ENCODE data around the gene PKN1. TPM values are rescaled to one million over a fixed set of nuclear protein-coding genes. Genes with fewer than 3 reads are reported as not detected.

PKN1 gene
- total and polyA plus RNA-seq, 12 donors, result 85.2 to 176 (median 126) TPM

- Histone ChIP-seq H3K36me3 (peaks cover 0 to 89% (median 71%) of the 10 kb centered on the region in 9 donors), H3K4me3 (no peak overlapping the region), H3K27ac (no peak overlapping the region), H3K4me1 (peaks cover 8 to 12% (median 10%) of the 10 kb centered on the region in 9 donors), H3K27me3 (peaks cover 0 to 8% (median 6%) of the 10 kb centered on the region in 7 donors), H3K9me3 (no peaks in the 10 kb centered on the region)
- 77 to 79% methylated on average over 9 of the region's 9 CpGs for WGBS, 2 donors
- intact Hi-C loops (cut with DNase I), result no loop called here
- no peak for ATAC-seq
- TF ChIP-seq CTCF (IDR thresholded peaks at IDR 0.05), result no peak
- no peak for DNase-seq
Measured at GRCh38 chr19:14467816-14468215, 34.7 kb downstream of the PKN1 start.

GRCh38 chr19:14470031-14470876 lies 37.1 kb downstream of the PKN1 start:
- no peak for DNase-seq
- intact Hi-C loops (cut with DNase I), result loop anchor here in 5 of 10 donors (5.0 to 10.0 kb wide), 4 partner anchors 33 to 335 kb away; partner anchors contain the start of genes ASF1B (in 1 of the 5) and PKN1 (in 1 of the 5)
- no peak for ATAC-seq
- no peak for TF ChIP-seq CTCF (IDR thresholded peaks at IDR 0.05)
- Histone ChIP-seq H3K9me3 (no peaks in the 10 kb centered on the region), H3K4me1 (peaks cover 11 to 32% (median 20%) of the 10 kb centered on the region in 9 donors), H3K27me3 (peaks cover 4 to 30% (median 26%) of the 10 kb centered on the region in 7 donors), H3K36me3 (peaks cover 0 to 65% (median 53%) of the 10 kb centered on the region in 9 donors), H3K27ac (no peak overlapping the region), H3K4me3 (no peak overlapping the region)
- WGBS, 2 donors, result 83 to 84% methylated on average over 32 of the region's 32 CpGs

GRCh38 chr19:14471436-14472187 lies 38.5 kb downstream of the PKN1 start:
- ATAC-seq (no peak), DNase-seq (no peak)
- Histone ChIP-seq H3K4me3 (peak overlapping the region in 3 of 10 donors; percentile 35 to 39 (median 35)), H3K9me3 (no peaks in the 10 kb centered on the region), H3K4me1 (peaks cover 11 to 39% (median 29%) of the 10 kb centered on the region in 9 donors), H3K36me3 (peaks cover 0 to 51% (median 42%) of the 10 kb centered on the region in 9 donors), H3K27ac (no peak overlapping the region), H3K27me3 (peaks cover 4 to 39% (median 31%) of the 10 kb centered on the region in 7 donors)
- intact Hi-C loops (cut with DNase I), result loop anchor here in 5 of 10 donors (5.0 to 10.0 kb wide), 4 partner anchors 34 to 337 kb away; partner anchors contain the start of genes ASF1B (in 1 of the 5) and PKN1 (in 1 of the 5)
- TF ChIP-seq CTCF (IDR thresholded peaks at IDR 0.05), result no peak
- WGBS, 2 donors, result 72 to 78% methylated on average over 38 to 46 of the region's 46 CpGs
